ENCODE results near the gene TEKT3.

TEKT3 gene

DNA sequence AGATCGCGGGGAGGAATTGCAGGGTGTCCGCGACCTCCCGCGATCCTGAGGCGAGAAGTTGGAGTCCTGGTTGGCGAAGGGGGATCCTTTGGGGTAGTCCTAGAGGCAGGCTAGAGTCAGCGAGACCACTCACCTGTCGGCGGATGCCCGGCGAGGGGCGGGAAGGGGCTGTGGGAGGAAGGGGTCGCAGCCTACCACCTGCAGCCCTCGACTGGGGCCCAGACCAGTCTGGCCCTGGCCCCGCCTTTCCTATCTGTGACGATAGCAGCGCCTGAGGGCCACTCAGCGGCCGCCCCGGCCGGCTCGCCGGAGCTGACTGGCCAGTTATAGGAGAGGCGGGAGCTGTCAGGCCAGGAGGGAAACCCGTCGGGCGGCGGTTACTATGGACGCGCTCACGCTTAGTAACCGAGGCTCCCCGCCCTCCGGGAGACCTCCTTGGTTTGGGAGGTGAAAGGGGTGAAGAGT, at the start of gene TEKT3:
TEKT3 (minus strand) TSS at position 213 of the 465 bp plus-strand sequence. CDS start 10,012 bp downstream, outside the sequence.
- peak; percentile 73 for DNase-seq (ENCODE audit: low spot score)

DNA sequence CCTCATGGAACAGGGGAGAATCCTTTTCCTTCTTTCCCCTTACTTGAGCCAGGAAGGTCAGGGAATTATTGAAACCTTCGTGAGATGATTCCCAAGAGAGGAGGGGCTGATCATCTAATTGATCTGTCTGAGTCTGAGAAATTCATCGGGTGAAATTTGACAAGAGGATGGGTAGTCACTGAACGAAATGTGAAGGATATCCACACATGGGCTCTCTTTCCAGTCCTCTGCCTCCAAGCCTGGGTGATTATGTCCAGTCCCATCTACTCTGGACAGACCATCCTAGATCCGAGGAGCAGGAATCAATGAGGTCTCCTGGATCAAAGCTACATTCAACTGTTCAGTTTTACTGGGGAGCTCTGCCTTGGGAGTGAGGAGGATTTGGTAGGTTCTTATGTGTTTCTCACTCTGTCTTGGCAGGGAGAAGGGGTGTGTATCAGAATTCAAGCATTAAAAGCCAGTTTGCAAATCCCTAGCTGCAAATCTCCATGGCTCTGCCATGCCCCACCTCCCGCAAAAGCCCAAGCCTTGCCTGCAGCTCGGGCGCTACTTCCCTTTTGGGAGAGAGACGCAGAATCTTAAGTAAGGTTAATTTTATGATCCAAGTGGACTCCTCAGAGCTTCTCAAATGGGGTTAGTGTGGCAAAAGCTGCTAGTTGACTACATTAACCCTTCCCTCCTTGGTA, 47.1 kb upstream of the TEKT3 start:
- no peak for DNase-seq (ENCODE audit: low spot score)

GRCh38 chr17:15386083-15386482, 44.7 kb upstream of the TEKT3 start:
- no peak for DNase-seq (ENCODE audit: low spot score)

DNA sequence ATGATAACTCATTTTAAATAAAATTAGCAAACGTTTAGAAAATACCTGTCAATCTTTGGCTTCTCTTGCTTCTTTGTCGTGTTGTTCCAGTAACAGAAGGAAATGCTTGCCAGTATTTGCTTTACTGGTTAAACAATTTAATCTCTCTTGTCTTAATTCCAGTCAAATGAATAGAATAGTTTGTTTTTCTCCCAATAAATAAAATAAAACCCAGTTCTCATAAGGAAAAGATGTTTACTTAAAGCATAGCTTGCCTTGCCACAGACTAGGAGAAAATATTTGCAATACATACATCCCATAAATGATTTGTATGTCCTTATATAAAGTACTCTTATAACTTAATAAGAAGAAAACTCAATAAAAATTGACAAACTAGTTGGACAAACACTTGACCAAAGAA, 43.9 kb upstream of the TEKT3 start:
- DNase-seq (ENCODE audit: low spot score) = no peak

- no peak for DNase-seq (ENCODE audit: low spot score)
Observed at GRCh38 chr17:15384142-15384787, 42.9 kb upstream of the TEKT3 start.

GRCh38 chr17:15382914-15383313, 41.5 kb upstream of the TEKT3 start:
- DNase-seq (ENCODE audit: low spot score) = no peak

- no peak for DNase-seq (ENCODE audit: low spot score)
Observed at GRCh38 chr17:15381707-15382106, 40.3 kb upstream of the TEKT3 start.

GRCh38 chr17:15380446-15380845, 39.0 kb upstream of the TEKT3 start:
- no peak for DNase-seq (ENCODE audit: low spot score)

DNA sequence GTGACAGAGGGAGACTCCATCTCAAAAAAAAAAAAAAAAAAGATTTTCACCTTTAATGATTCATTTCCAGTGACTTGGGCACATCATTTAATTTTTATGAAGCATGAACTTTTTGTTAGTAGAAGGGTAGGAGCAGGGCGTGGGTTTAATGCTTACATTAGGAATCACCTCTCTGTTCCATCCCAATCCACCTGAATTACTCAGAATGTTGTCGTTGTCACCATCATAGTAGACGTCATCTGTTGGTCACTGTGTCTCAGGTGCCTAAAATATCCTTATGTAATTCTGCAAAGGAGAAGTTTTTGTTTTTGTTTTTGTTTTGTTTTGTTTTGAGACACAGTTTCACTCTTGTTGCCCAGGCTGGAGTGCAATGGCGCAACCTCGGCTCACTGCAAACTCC, 38.3 kb upstream of the TEKT3 start:
- DNase-seq (ENCODE audit: low spot score) = no peak

DNA sequence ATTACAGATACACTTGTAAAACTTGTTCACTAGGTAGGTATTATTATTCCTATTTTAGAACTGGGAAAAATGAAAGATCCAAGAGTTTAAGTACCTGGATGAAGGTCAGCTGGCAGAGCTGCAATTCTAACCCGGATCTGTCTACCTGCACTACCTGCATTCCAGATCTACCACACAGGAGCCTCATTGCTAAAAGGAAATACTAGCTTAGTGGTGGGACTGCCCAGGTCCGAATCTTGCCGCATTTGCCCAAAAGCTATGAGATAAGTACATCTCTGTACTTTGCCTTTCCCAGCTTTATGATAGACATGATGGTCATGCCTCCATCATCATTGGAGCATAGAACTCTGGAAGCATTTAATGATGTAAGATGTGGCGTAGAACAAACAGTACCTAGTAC, 36.8 kb upstream of the TEKT3 start:
- no peak for DNase-seq (ENCODE audit: low spot score)

GRCh38 chr17:15377616-15378015, 36.2 kb upstream of the TEKT3 start:
- DNase-seq (ENCODE audit: low spot score) = peak; percentile 30

DNA sequence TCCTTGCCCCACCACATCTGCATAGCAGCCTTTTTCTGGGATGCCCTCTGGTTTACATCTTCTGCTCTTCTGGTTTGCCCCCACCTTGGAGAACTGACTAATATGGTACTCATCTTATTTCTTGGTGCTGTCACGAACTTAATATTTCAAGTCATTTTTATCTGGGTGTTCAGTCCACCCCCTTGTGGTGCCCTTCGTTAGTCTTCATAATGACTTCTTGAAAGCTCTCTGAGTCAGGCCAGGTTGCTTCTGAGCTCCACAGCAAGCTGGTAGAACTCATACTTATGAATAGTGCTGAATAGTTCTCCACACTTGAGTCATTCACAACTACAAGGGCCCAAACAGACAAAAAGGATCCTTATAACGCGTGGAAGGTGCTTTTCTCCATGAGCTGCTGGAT, 35.8 kb upstream of the TEKT3 start:
- no peak for DNase-seq (ENCODE audit: low spot score)

- DNase-seq (ENCODE audit: low spot score) = no peak
Observed at GRCh38 chr17:15371376-15372130, 30.2 kb upstream of the TEKT3 start.

- no peak for DNase-seq (ENCODE audit: low spot score)
Observed at GRCh38 chr17:15368600-15368999, 27.2 kb upstream of the TEKT3 start.

- DNase-seq (ENCODE audit: low spot score) = no peak
Observed at GRCh38 chr17:15366026-15366425, 24.6 kb upstream of the TEKT3 start.

GRCh38 chr17:15364615-15365014, 23.2 kb upstream of the TEKT3 start:
- no peak for DNase-seq (ENCODE audit: low spot score)

GRCh38 chr17:15363702-15364101, 22.3 kb upstream of the TEKT3 start:
- DNase-seq (ENCODE audit: low spot score) = no peak

GRCh38 chr17:15361592-15361991, 20.2 kb upstream of the TEKT3 start:
- DNase-seq (ENCODE audit: low spot score) = no peak

- DNase-seq (ENCODE audit: low spot score) = peak; percentile 71
Observed at GRCh38 chr17:15361151-15361550, 19.8 kb upstream of the TEKT3 start.

DNA sequence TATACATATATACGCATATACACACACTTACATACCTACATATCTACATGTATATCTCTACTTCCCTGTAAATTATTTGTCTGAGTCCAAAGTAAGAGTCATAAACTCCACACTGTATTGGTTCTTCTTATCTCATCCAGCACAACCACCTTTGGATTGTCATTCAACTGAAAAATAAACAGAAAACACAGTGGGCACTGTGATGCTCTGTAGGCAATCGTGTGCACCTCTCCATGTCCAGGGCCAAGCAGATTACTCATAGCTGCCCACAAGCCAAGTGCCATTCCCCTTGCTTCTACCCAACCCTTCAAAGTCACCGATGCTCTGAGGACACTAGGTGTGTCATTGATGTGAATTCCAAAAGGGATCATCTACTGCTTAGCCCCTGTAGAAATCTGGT, 12.9 kb upstream of the TEKT3 start:
- no peak for DNase-seq (ENCODE audit: low spot score)

- no peak for DNase-seq (ENCODE audit: low spot score)
Observed at GRCh38 chr17:15351925-15352324, 10.5 kb upstream of the TEKT3 start.

GRCh38 chr17:15351478-15351840, 10.1 kb upstream of the TEKT3 start:
- no peak for DNase-seq (ENCODE audit: low spot score)

Measured in kidney tubule cell (primary cell).